ENCODE measurements around the gene SMYD3. TPM values are rescaled to one million over a fixed set of nuclear protein-coding genes. Genes with fewer than 3 reads are reported as not detected.

Gene SMYD3
- total and polyA plus RNA-seq, 10 of the 15 experiments (the other 5 are each of a cell fraction or from before 2014, with no cell fraction given): 18.3 to 54.0 (median 24.8) TPM

GRCh38 chr1:246181241-246181640, 325.8 kb downstream of the SMYD3 start:
- Histone ChIP-seq H3K9me3 (replicated peaks; ENCODE audit: control insufficient read depth, insufficient read depth, low read length) (no peaks in the 10 kb centered on the region), H3K36me3 (ENCODE audit: control insufficient read depth in 2 of 2, insufficient read depth in 2 of 2, low read length in 1 of 2) (no peaks in the 10 kb centered on the region), H3K4me2 (ENCODE audit: control insufficient read depth, insufficient read depth) (no peak overlapping the region), H3K79me2 (ENCODE audit: control insufficient read depth, insufficient read depth, low read length) (no peaks in the 10 kb centered on the region), H2AFZ (ENCODE audit: control insufficient read depth, low read depth, low read length) (no peak overlapping the region), H4K20me1 (ENCODE audit: control insufficient read depth, insufficient read depth) (no peaks in the 10 kb centered on the region), H3K9ac (ENCODE audit: control insufficient read depth, insufficient read depth, low read length) (no peak overlapping the region), H3K27ac (ENCODE audit: control insufficient read depth, insufficient read depth) (no peak overlapping the region), H3K4me1 (ENCODE audit: control insufficient read depth, insufficient read depth, low read length) (no peaks in the 10 kb centered on the region), H3K4me3 (no peak overlapping the region), H3K27me3 (replicated peaks in 1 of 2; ENCODE audit: control insufficient read depth in 2 of 2, insufficient read depth in 2 of 2, low read length in 1 of 2) (no peaks in the 10 kb centered on the region)
- RAD21 ChIA-PET (ENCODE audit: unreplicated experiment): no interaction called here
- BruUV-seq (replicated peaks): no TSS peak
- FAIRE-seq (peak; percentile 23), DNase-seq (ENCODE audit: low read depth, low spot score) (no peak), ATAC-seq (no peak)
- in situ Hi-C loops (cut with MboI) (no loop called here), intact Hi-C loops (cut with micrococcal nuclease; ENCODE audit: unreplicated experiment) (no loop called here)
- SMC1A ChIA-PET (ENCODE audit: uncharacterized antibody, unreplicated experiment): no interaction called here
- CTCF ChIA-PET: no interaction called here
- TF ChIP-seq HDAC2 (IDR thresholded peaks at IDR 0.05) (no peak), RAD51 (IDR thresholded peaks at IDR 0.05) (no peak)
- POLR2A ChIA-PET: no interaction called here

- POLR2A ChIA-PET: no interaction called here
- CTCF ChIA-PET: no interaction called here
- H4K20me1 ChIP-seq (ENCODE audit: control insufficient read depth, insufficient read depth): no peaks in the 10 kb centered on the region
- DNase-seq (ENCODE audit: low read depth, low spot score) (no peak), FAIRE-seq (no peak), ATAC-seq (no peak)
- no peak overlapping the region for H3K4me3 ChIP-seq
- H3K27me3 ChIP-seq (replicated peaks in 1 of 2; ENCODE audit: control insufficient read depth in 2 of 2, insufficient read depth in 2 of 2, low read length in 1 of 2): no peaks in the 10 kb centered on the region
- no peaks in the 10 kb centered on the region for H3K9me3 ChIP-seq (replicated peaks; ENCODE audit: control insufficient read depth, insufficient read depth, low read length)
- RAD21 ChIA-PET (ENCODE audit: unreplicated experiment): no interaction called here
- SMC1A ChIA-PET (ENCODE audit: uncharacterized antibody, unreplicated experiment): no interaction called here
- no peak overlapping the region for H3K9ac ChIP-seq (ENCODE audit: control insufficient read depth, insufficient read depth, low read length)
- no peak overlapping the region for H3K4me2 ChIP-seq (ENCODE audit: control insufficient read depth, insufficient read depth)
- TF ChIP-seq CEBPB (IDR thresholded peaks at IDR 0.05; ENCODE audit: borderline replicate concordance in 1 of 2, low read depth in 2 of 2, low read length in 2 of 2): no peak
- no peak for TF ChIP-seq USF1 (IDR thresholded peaks at IDR 0.05; ENCODE audit: borderline replicate concordance, extremely low read length, insufficient read depth, low read depth, low read length)
- H3K27ac ChIP-seq (ENCODE audit: control insufficient read depth, insufficient read depth): no peak overlapping the region
- no peaks in the 10 kb centered on the region for H3K4me1 ChIP-seq (ENCODE audit: control insufficient read depth, insufficient read depth, low read length)
- no peaks in the 10 kb centered on the region for H3K36me3 ChIP-seq (ENCODE audit: control insufficient read depth in 2 of 2, insufficient read depth in 2 of 2, low read length in 1 of 2)
- no peak overlapping the region for H2AFZ ChIP-seq (ENCODE audit: control insufficient read depth, low read depth, low read length)
- BruUV-seq (replicated peaks): no TSS peak
- no peaks in the 10 kb centered on the region for H3K79me2 ChIP-seq (ENCODE audit: control insufficient read depth, insufficient read depth, low read length)
- in situ Hi-C loops (cut with MboI): no loop called here
- 50% methylated on average over 1 of the region's 1 CpG for WGBS (ENCODE audit: insufficient coverage, insufficient replicate concordance, low lambda C conversion rate, missing lambda C conversion rate)
- intact Hi-C loops (cut with micrococcal nuclease; ENCODE audit: unreplicated experiment): no loop called here
Observed at GRCh38 chr1:246179401-246179800, 327.7 kb downstream of the SMYD3 start.
